HG03060 (cell line): ENCODE results near the gene ACOT4.
"Not testable (repeated sequence)": the region's sequence is repeated elsewhere in the genome, so short reads cannot be mapped to it uniquely, and the experiment has no call there.

Experiments used
- ATAC-seq: cut with Tn5 transposase; IDR thresholded peaks from one replicate; pipeline ENCODE4 v1.9.1; 2021; ENCODE audit warnings: low read depth, moderate number of reproducible peaks; ENCODE audit not compliant: unreplicated experiment

Gene ACOT4

DNA sequence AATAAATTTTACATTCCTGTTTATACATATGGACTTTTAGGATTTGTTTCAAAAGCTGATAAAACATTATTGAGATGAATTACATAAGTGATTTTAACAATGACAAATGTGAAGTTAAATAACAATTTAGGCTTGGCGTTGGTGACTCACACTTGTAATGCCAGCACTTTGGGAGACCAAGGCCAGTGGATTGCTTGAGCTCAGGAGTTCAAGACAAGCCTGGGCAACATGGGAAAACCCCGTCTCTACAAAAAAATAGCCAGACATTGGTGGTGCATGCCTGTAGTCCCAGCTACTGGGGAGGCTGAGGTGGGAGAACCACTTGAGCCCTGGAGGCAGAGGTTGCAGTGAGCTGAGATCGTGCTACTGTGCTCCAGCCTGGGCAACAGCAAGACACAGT, 15.3 kb upstream of the ACOT4 start:
- no peak for ATAC-seq

DNA sequence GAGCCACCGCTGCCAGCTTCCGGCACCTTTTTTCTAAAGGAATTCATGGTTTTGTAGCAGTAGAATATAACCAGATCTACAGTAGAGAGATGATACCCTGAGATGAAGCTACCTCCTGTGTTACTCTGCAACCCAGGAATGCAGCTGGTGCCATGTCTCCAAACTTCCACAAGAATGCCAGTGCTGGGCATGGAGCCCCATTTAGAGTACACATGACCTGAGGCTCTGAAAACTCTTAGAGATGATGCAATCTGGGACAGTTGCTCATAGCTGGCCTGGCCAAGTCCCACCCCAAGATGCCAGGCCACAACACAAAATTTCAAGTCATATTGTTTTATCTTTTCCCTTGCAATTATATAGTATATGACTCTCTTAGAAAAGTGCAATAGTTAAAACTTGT, 14.5 kb upstream of the ACOT4 start:
- not testable (repeated sequence) for ATAC-seq

DNA sequence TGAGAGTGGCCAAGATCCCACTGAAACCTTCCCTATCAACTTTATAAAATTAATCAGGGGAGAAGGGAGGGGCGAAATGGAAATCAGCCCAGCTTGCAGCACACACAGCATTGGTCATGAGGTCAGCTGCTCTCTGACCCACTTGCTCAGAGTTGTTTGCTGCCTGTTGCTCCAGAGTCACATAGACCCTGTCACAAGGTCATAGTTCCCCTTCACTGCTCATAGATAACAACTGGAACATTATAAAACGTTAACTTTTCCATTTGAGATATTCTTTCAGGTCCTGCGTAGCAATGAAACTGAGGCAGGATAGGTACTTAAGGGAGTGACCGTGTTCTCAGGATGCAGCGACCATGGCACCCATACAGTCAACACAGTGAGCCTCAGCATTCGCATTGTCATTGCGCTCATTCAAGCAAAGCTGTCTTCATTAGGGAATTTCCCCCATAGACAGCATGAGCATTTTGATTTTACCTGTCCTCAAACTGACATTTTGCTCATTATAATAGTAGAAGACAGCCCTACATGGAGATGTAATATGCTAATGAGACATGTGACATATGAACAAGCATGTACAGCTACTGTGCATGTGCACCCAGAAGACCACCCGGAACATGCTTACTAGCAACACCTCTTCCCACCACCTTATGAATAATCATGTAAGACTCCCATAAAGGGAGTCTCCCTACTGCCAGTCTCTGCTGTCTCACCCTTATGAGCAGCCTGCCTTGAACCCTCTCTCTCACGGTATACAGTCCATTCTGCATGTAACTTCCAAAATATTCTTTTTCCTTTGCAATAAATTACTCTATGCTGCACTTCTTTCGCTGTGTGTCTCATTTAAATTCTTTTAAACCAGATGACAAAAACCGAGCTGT, 9.3 kb upstream of the ACOT4 start:
- not testable (repeated sequence) for ATAC-seq

DNA sequence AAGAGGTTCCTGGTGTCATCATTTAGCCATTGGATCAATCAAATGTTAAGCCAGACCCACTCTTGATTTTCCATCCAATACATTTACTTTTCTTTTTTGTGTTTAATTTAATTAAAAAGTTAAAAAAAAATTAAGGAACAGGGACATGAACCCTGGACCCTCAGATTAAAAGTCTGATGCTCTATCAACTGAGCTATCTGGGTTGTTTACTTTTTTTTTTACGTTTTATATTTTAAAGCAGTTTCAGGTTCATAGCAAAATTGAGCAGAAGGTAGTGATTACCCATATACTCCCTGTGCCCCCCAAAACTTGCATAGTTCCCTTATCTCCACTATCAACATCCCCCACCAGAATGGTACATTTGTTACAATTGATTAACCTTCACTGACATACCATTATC, 3.0 kb upstream of the ACOT4 start:
- ATAC-seq, result no peak

DNA sequence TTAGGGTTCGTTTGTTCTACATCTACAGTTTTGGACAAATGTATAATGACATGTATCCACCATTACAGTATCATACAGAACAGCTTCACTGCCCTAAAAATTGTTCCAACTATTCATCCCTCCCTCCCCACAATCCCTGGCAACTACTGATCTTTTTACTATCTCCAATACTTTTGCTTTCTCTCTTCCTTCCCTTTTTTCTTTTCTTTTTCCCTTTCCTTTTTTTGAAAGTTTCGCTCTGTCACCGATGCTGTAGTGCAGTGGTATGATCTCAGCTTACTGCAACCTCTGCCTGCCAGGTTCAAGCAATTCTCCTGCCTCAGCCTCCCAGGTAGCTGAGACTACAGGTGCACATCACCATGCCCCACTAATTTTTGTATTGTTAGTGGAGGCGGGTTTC, 2.6 kb upstream of the ACOT4 start:
- ATAC-seq, result no peak

DNA sequence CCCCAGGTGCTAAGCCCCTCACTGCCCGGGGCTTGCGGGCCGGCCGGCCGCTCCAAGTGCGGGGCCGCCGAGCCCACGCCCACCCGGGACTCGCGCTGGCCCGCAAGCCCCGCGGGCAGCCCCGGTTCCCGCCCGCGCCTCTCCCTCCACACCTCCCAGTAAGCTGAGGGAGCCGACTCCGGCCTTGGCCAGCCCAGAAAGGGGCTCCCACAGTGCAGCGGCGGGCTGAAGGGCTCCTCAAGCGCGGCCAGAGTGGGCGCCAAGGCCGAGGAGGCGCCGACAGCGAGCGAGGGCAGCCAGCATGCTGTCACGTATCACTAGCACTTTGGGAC, 1.0 kb upstream of the ACOT4 start:
- not testable (repeated sequence) for ATAC-seq

DNA sequence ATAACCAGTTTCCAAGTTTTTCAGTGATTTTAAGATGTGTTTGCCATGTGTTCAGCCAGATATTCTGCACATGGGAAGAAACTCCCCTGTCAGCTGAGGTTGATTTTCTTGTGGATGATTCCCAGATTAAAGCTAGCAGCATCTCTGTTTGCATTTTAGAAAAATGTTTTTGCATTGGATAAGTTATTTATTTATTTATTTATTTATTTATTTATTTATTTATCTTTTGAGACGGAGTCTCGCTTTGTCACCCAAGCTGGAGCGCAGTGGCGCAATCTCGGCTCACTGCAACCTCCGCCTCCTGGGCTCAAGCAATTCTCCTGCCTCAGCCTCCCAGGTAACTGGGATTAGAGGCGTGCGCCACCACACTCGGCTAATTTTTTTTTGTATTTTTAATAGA, 2.8 kb downstream of the ACOT4 start:
- no peak for ATAC-seq

DNA sequence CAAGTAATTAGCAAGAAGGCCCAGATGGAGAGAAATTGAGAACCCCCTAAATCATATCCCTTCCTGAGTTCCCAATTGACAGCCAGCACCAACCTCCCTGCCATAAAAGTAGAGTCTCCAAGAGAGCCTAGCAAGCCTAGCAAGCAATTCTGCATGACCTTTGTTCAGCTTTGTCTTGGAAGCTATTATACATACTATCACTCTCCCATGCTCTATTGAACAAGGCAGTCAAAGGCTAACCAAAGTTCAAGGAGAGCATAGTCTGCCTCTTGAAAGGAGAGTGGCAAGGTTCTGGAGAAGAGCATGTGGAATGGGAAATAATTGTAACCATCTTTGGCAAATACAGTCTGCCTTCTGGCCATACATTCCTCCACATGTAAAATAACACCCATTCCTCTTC, 7.8 kb downstream of the ACOT4 start:
- no peak for ATAC-seq

DNA sequence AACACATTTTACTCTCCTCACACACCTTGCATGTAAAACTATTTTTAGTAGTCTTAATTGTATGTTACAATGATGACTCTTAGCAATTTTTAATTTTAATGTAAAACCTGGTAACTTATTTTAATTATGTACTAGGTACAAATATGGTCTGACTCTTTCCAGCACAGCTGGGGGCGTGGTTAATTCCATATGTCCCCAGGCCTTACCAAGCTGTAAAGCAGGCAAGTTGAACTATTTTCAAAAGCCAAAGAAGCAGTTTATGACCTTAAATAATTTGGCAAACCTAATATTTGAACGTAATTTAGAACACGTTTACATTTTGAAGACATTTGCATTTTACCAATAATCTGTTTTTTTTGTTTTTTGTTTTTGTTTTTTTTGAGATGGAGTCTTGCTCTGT, 11.3 kb downstream of the ACOT4 start:
- ATAC-seq, result no peak

DNA sequence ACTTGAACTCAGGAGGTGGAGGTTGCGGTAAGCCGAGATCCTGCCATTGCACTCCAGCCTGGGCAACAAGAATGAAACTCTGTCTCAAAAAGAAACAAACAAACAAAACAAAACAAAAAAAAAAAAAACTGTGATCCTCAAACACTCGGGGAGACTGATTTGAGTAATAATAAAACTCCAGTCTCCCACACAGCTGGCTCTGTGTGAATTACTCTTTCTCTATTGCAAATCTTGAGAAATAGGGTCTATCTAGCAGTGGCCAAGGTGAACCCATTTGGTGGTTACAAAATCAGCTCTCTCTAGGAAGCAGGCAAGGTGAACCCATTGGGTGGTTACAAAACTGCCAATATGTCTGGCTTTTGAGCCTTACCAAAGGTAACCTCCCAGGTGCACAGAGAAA, 14.6 kb downstream of the ACOT4 start:
- ATAC-seq, result no peak

DNA sequence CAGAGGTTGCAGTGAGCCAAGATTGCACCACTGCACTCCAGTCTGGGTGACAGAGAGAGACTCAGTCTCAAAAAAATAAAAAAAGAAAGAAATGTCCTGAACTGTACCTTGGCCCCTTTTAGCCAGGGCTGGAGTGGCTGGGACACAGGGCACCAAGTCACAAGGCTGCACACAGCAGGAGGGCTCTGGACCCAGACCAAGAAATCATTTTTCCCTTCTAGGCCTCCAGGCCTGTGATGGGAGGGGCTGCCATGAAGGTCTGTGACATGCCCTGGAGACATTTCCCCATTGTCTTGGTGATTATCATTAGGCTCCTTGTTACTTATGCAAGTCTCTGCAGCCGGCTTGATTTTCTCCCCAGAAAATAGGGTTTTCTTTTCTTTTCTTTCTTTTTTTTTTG, 15.6 kb downstream of the ACOT4 start:
- ATAC-seq, result no peak

DNA sequence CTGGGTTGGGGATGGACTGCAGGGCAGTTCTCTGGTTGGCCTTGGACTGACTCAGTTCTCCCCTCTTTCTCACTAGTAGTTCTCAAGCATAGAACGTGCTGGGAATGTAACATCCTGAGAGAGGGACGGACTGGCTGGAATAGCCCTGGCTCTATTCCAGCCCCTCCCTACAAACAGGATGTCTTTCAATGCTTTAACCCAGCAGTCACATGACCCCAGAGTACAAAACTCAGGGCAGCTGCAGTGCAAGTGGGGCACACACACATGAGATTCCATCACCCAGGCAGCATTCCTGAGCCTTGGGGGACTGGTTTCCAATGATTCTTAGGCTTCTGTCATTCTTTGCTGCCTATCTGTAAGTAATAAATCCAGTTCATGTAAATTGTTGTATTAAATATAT, 19.0 kb downstream of the ACOT4 start:
- no peak for ATAC-seq

DNA sequence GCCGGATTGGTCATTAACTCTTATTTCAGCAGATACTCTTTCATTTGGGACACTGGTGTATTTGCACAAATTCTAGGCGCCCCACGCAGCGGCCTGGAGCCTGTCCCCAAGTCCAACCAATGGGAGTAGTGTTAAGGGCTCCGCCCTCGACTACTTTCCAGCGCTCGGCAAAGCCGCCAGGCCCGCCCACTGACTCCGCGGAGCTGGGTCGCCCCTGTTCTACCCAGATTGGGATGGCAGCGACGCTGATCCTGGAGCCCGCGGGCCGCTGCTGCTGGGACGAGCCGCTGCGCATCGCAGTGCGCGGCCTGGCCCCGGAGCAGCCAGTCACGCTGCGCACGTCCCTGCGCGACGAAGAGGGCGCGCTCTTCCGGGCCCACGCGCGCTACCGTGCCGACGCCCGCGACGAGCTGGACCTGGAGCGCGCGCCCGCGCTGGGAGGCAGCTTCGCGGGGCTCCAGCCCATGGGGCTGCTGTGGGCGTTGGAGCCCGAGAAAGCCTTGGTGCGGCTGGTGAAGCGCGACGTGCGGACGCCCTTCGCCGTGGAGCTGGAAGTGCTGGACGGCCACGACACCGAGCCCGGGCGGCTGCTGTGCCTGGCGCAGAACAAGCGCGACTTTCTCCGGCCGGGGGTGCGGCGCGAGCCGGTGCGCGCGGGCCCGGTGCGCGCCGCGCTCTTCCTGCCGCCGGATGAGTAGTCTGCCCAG, 20.8 kb downstream of the ACOT4 start, which contains the start of gene ACOT6:
Gene ACOT6 (plus strand): TSS at position 179 of the 707 bp plus-strand sequence. CDS start 55 bp downstream, at position 234.
- ATAC-seq, result no peak

DNA sequence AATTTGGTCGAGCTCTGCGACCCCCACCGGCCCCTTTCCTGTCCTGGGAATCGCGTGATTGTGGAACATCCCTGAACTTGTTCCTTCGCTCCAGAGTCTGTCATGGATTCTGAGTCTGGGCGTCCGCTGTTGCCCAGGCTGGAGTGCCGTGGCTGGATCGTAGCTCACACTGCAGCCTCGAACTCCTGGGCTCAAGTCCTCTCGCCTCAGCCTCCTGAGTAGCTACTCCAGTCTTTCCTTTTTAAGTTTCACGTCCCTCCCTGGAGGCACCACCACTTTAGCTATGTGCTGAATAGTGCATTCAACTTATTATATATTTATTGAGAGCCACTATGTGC, 21.3 kb downstream of the ACOT4 start:
- no peak for ATAC-seq

DNA sequence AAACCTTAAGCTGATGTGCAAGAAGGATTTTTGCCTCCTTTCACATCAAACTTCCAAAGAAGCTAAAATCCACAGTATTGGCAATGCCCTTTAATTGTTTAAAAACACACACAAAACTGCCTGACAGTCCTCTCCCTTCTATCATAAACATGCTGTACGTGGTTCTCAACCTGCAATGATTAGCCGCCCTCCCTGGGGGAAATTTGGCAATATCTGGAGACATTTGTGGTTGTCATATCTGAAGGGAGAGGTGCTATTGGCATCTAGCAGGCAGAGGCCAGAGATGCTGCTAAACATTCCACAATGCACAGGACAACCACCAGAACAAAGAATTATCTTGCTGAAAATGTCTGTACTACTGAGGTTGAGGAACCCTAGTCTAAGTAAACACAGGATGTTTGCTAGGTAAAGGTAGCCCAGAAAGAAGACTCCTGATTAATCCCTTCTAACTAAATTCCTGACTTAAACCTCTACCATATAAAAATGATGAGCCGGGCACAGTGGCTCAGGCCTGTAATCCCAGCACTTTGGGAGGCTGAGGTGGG, 21.8 kb downstream of the ACOT4 start:
- no peak for ATAC-seq

DNA sequence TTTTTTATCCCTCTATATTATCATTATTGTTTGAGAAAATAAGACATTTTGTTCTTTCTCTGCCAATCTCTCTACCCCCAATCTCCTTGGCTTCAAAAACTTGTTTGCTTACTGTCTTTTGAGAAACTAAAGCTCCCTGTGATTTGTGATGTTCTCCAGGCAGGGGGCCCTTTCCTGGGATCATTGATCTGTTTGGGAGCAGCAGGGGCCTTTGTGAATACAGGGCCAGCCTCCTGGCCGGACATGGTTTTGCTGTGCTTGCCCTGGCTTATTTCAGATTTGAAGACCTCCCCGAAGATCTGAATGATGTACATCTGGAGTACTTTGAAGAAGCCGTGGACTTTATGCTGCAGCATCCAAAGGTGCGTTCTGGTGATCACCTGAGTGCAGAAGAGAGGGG, 25.2 kb downstream of the ACOT4 start:
- ATAC-seq, result no peak

DNA sequence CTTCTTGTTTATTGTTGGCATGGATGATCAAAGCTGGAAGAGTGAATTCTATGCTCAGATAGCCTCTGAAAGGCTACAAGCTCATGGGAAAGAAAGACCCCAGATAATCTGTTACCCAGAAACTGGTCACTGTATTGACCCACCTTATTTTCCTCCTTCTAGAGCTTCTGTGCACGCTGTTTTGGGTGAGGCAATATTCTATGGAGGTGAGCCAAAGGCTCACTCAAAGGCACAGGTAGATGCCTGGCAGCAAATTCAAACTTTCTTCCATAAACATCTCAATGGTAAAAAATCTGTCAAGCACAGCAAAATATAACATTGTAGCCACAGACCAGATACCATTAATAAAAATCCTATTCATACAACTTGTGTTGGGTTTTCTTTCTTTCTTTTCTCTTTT, 27.9 kb downstream of the ACOT4 start:
- ATAC-seq, result no peak

DNA sequence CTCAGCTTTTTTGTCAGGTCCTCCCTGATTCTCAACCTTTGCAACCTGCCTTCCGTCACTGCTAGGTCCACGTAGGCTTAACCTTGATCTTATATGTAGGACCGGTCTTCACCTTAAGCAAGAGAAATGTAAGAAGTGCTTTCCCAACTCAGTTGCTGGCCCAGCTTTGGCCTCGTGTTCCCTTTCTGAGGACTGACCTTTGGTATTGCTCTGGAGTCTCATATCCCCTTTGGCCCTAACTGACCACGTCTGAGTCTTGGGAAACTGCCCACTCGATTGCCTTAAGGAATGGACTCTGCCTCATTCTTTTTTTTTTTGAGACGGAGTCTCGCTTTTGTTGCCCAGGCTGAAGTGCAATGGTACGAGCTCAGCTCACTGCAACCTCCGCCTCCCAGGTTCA, 28.6 kb downstream of the ACOT4 start:
- ATAC-seq, result no peak

DNA sequence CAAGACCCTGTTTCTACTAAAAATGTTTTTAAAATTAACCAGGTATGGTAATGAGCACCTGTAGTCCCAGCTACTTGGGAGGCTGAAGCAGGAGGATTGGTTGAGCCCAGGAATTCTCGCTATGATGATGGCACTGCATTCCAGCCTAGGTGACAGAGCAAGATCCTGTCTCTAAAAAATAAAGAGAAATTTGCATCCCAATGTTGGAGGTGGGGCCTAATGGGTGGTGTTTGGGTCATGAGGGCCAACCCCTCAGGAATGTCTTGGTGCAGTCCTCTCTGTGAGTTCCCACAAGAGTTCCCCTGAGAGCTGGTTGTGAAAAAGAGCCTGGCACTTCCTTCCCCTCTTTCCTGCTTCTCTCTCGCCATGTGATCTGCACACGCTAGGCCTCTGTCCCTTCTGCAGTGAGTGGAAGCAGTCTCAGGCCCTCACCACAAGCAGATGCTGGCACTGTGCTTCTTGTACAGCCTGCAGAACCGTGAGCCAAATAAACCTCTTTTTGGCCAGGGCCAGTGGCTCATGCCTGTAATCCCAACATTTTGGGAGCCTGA, 31.9 kb downstream of the ACOT4 start:
- ATAC-seq, result no peak

DNA sequence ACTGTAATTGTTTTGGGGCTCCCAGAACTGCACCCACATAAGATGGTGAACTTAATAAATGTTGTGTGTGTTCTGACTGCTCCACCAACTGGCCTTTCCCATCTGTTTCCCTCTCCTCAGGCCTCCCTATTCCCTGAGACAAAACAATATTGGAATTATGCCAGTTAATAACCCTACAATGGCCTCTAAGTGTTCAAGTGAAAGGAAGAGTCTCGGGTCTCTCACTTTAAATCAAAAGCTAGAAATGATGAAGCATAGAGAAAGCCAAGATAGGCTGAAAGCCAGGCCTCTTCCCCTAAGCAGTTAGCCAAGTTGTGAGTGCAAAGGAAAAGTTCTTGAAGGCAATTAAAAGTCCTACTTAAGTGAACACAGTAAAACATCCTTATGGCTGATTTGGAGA, 34.0 kb downstream of the ACOT4 start:
- ATAC-seq, result no peak

DNA sequence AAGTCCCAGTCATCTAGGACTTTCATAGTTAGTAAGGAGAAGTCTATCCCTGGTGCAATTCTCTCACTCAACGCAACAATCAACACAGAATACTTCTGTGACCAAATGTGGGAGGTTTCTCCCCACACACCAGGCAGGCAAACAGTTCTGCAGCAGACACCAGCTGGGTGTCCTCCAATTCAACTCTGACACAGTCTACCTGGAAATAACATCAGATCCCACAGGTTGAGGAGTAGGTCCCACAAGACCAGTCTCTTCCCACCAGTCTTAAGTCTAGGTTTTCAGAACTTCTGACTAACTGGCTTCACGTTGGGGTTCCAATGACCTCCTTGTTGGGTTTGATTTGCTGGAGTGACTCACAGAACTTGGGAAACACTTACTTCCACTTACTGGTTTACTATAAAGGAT, 35.5 kb downstream of the ACOT4 start:
- no peak for ATAC-seq
